Gastroesophageal sphincter (tissue), 3 donors: Measurements from ENCODE around the gene PIGP.

Experiments
- CTCF ChIP-seq, 4 experiments: fragments of 200-600 bp in 2 of 4; fragments of 450-650 bp in 2 of 4; sonication (generic) in 1 of 4; IDR thresholded peaks; one replicate each; pipeline ENCODE4 v1.5.1; 2017 to 2019; ENCODE audit warnings: antibody characterized with exemption in 4 of 4, mild to moderate bottlenecking in 2 of 4, moderate library complexity in 2 of 4
- EP300 ChIP-seq: sonication (generic); formaldehyde crosslinking; IDR thresholded peaks from one replicate; pipeline ENCODE4 v1.6.1; 2017; ENCODE audit warnings: antibody characterized with exemption, mild to moderate bottlenecking
- POLR2A ChIP-seq, 2 donors: fragments of 450-650 bp; IDR thresholded peaks; one replicate each; pipeline ENCODE4 v1.6.1; 2017; ENCODE audit warnings: antibody characterized with exemption in 2 of 2, mild to moderate bottlenecking in 2 of 2, moderate library complexity in 1 of 2
- POLR2AphosphoS5 ChIP-seq: sonication (generic); formaldehyde crosslinking; IDR thresholded peaks from one replicate; pipeline ENCODE4 v1.6.1; 2017; ENCODE audit warnings: antibody characterized with exemption

- TF ChIP-seq CTCF (IDR thresholded peaks at IDR 0.05), result peak in 2 of 4 experiments; percentile 5 to 32
- TF ChIP-seq POLR2AphosphoS5, result peak; percentile 8
- TF ChIP-seq POLR2A (IDR thresholded peaks at IDR 0.05), result no peak
- TF ChIP-seq EP300, result no peak
Measured at GRCh38 chr21:37073417-37074196, 736 bp upstream of the PIGP start.
